ENCODE results near the gene NDUFA6.
"Not testable (repeated sequence)": the region's sequence is repeated elsewhere in the genome, so short reads cannot be mapped to it uniquely, and the experiment has no call there.

Gene NDUFA6

GRCh38 chr22:42071508-42071907, 19.1 kb downstream of the NDUFA6 start:
- H3K4me1 ChIP-seq (ENCODE audit: control insufficient read depth, insufficient read depth, low read length); H3K4me3 ChIP-seq (ENCODE audit: low read length); DNase-seq (ENCODE audit: low read depth, low spot score); H3K27me3 ChIP-seq (ENCODE audit: control insufficient read depth, insufficient read depth, low read length); H3K9me3 ChIP-seq (ENCODE audit: control insufficient read depth, insufficient read depth, low read length); H3K36me3 ChIP-seq (ENCODE audit: control insufficient read depth, insufficient read depth, low read length); H3K27ac ChIP-seq (ENCODE audit: low read length): not testable (repeated sequence)
- no CpG with 5 or more reads among the region's 7 CpGs for WGBS (ENCODE audit: insufficient coverage, insufficient read length)

DNA sequence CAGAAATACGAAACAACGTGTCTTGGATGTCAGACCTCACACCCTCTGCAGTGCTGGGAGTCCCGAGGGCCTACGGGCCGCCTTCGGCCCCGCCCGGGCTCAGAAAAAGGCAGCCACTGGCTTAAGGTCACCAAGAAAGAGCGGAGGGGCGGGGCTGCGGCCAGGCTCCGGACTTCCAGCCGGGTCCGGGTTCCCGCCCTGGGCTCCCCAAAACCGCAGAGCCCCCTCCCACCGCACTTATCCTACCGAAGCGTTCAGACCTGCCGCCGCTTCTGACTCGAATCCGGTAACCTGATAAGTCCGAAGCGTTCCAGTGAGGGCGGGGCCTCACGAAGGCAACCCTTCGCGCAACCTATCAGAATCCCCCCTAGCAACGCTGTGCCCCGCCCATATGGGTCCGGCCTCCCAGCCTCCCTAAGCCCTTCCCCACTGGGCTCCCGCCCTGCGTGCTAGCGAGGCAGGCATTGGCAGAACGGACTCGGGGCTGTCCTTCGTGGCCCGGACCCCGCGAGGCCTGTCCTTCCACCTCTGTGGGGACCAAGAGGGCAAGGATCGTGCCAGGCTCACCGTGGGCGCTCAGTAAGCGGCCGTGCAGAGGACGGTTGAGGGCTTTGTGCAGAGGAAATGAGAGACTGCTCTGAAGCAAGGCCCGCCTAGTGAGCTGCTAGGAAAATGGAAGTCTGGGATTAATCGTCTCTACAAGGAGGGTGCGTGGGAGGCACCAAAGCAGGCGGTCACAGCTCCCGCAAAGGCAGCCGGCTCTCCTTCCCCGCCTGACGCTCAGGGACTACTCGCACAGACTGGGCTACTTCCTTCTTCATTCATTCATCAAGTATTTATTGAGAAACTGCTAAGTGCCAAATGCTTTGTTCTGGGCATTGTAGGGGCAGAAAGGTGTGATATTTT, 19.8 kb downstream of the NDUFA6 start, which contains the start of gene NAGA:
Gene NAGA, minus strand, starts transcription at position 296 of the 906 bp plus-strand sequence. CDS start 515 bp downstream, outside the sequence.
- peak within 1 kb of the TSS; percentile 56; the same call in 1 of the 2 replicates for H3K4me3 ChIP-seq (ENCODE audit: low read length)
- H3K27ac ChIP-seq (ENCODE audit: low read length), result no peak within 1 kb of the TSS
- WGBS (ENCODE audit: insufficient coverage, insufficient read length), result no CpG with 5 or more reads among the region's 56 CpGs

DNA sequence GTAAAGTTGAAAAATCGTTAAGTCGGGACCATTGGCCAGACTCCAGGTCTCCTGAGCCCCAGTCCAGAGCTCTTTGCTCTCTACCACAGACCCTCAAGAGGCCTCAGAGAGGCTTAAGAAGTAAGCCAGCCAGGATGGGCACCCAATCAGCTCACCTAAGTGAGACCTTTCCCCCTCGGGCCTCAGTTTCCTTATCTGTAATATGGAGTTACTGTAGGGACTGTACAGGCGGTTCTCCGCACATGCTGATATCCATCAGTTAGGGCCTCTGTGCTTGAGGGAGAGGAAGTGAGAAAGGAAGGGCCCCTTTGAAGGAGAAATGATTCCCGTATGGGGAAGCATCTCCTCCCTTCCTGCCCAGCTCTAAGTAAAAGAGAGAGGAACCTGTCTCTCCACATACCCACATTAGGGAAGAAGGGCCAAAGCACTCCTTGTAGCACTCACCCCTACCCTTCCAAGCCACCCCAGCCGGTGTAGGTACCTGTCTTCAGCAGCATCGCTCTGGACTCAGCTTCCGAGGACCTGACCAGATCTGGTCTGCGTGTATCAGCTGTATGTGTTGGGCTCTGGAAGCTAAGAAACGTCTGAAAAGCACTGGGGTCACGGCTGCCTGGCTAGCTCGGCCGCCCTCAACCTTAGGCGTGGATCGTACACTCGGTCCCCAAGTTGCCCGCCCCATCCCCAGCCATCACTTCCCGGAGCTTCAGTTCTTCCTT, 20.6 kb downstream of the NDUFA6 start:
- no CpG with 5 or more reads among the region's 19 CpGs for WGBS (ENCODE audit: insufficient coverage, insufficient read length)
- Histone ChIP-seq H3K27me3 (ENCODE audit: control insufficient read depth, insufficient read depth, low read length) (no peaks in the 10 kb centered on the region), H3K4me1 (ENCODE audit: control insufficient read depth, insufficient read depth, low read length) (peaks cover 12% of the 10 kb centered on the region), H3K27ac (ENCODE audit: low read length) (no peak overlapping the region), H3K36me3 (ENCODE audit: control insufficient read depth, insufficient read depth, low read length) (peaks cover 3% of the 10 kb centered on the region; the same call in 1 of the 2 replicates), H3K4me3 (ENCODE audit: low read length) (peak overlapping the region; percentile 56; the same call in 1 of the 2 replicates), H3K9me3 (ENCODE audit: control insufficient read depth, insufficient read depth, low read length) (no peaks in the 10 kb centered on the region)
- no peak for DNase-seq (ENCODE audit: low read depth, low spot score)

More for the DNA sequence above, 19.8 kb downstream of the NDUFA6 start, which contains the start of gene NAGA:
- DNase-seq (ENCODE audit: low read depth, low spot score), result peak; percentile 92
- H3K4me1 ChIP-seq (ENCODE audit: control insufficient read depth, insufficient read depth, low read length), result peaks cover 7% of the 10 kb centered on the region
- no peaks in the 10 kb centered on the region for H3K9me3 ChIP-seq (ENCODE audit: control insufficient read depth, insufficient read depth, low read length)
- no peaks in the 10 kb centered on the region for H3K27me3 ChIP-seq (ENCODE audit: control insufficient read depth, insufficient read depth, low read length)
- H3K36me3 ChIP-seq (ENCODE audit: control insufficient read depth, insufficient read depth, low read length), result 0 out of 2 replicates have a peak, but pooled peaks cover 1% of the 10 kb centered on the region

GRCh38 chr22:42068291-42068690, 22.3 kb downstream of the NDUFA6 start:
- Histone ChIP-seq H3K27me3 (ENCODE audit: control insufficient read depth, insufficient read depth, low read length) (no peaks in the 10 kb centered on the region), H3K27ac (ENCODE audit: low read length) (no peak overlapping the region), H3K36me3 (ENCODE audit: control insufficient read depth, insufficient read depth, low read length) (peaks cover 5% of the 10 kb centered on the region; the same call in 1 of the 2 replicates), H3K4me1 (ENCODE audit: control insufficient read depth, insufficient read depth, low read length) (peaks cover 14% of the 10 kb centered on the region), H3K9me3 (ENCODE audit: control insufficient read depth, insufficient read depth, low read length) (no peaks in the 10 kb centered on the region), H3K4me3 (ENCODE audit: low read length) (no peak overlapping the region)
- WGBS (ENCODE audit: insufficient coverage, insufficient read length), result no CpG with 5 or more reads among the region's 4 CpGs
- DNase-seq (ENCODE audit: low read depth, low spot score), result no peak

GRCh38 chr22:42067671-42068251, 22.8 kb downstream of the NDUFA6 start:
- Histone ChIP-seq H3K4me1 (ENCODE audit: control insufficient read depth, insufficient read depth, low read length) (peaks cover 14% of the 10 kb centered on the region), H3K36me3 (ENCODE audit: control insufficient read depth, insufficient read depth, low read length) (peaks cover 5% of the 10 kb centered on the region; the same call in 1 of the 2 replicates), H3K9me3 (ENCODE audit: control insufficient read depth, insufficient read depth, low read length) (no peaks in the 10 kb centered on the region), H3K27ac (ENCODE audit: low read length) (no peak overlapping the region), H3K27me3 (ENCODE audit: control insufficient read depth, insufficient read depth, low read length) (no peaks in the 10 kb centered on the region), H3K4me3 (ENCODE audit: low read length) (no peak overlapping the region)
- no CpG with 5 or more reads among the region's 14 CpGs for WGBS (ENCODE audit: insufficient coverage, insufficient read length)
- no peak for DNase-seq (ENCODE audit: low read depth, low spot score)

GRCh38 chr22:42066937-42067336, 23.6 kb downstream of the NDUFA6 start:
- peaks cover 5% of the 10 kb centered on the region; the same call in 1 of the 2 replicates for H3K36me3 ChIP-seq (ENCODE audit: control insufficient read depth, insufficient read depth, low read length)
- no peak overlapping the region for H3K27ac ChIP-seq (ENCODE audit: low read length)
- H3K4me3 ChIP-seq (ENCODE audit: low read length), result no peak overlapping the region
- no peaks in the 10 kb centered on the region for H3K9me3 ChIP-seq (ENCODE audit: control insufficient read depth, insufficient read depth, low read length)
- peaks cover 14% of the 10 kb centered on the region for H3K4me1 ChIP-seq (ENCODE audit: control insufficient read depth, insufficient read depth, low read length)
- H3K27me3 ChIP-seq (ENCODE audit: control insufficient read depth, insufficient read depth, low read length), result no peaks in the 10 kb centered on the region
- WGBS (ENCODE audit: insufficient coverage, insufficient read length), result no CpG with 5 or more reads among the region's 10 CpGs
- no peak for DNase-seq (ENCODE audit: low read depth, low spot score)

- no peak overlapping the region for H3K4me3 ChIP-seq (ENCODE audit: low read length)
- no peak for DNase-seq (ENCODE audit: low read depth, low spot score)
- no peaks in the 10 kb centered on the region for H3K27me3 ChIP-seq (ENCODE audit: control insufficient read depth, insufficient read depth, low read length)
- no peaks in the 10 kb centered on the region for H3K9me3 ChIP-seq (ENCODE audit: control insufficient read depth, insufficient read depth, low read length)
- H3K36me3 ChIP-seq (ENCODE audit: control insufficient read depth, insufficient read depth, low read length), result peaks cover 6% of the 10 kb centered on the region; the same call in 1 of the 2 replicates
- H3K27ac ChIP-seq (ENCODE audit: low read length), result no peak overlapping the region
- WGBS (ENCODE audit: insufficient coverage, insufficient read length), result no CpG with 5 or more reads among the region's 7 CpGs
- H3K4me1 ChIP-seq (ENCODE audit: control insufficient read depth, insufficient read depth, low read length), result peaks cover 14% of the 10 kb centered on the region
Measured at GRCh38 chr22:42066126-42066761, 24.3 kb downstream of the NDUFA6 start.

DNA sequence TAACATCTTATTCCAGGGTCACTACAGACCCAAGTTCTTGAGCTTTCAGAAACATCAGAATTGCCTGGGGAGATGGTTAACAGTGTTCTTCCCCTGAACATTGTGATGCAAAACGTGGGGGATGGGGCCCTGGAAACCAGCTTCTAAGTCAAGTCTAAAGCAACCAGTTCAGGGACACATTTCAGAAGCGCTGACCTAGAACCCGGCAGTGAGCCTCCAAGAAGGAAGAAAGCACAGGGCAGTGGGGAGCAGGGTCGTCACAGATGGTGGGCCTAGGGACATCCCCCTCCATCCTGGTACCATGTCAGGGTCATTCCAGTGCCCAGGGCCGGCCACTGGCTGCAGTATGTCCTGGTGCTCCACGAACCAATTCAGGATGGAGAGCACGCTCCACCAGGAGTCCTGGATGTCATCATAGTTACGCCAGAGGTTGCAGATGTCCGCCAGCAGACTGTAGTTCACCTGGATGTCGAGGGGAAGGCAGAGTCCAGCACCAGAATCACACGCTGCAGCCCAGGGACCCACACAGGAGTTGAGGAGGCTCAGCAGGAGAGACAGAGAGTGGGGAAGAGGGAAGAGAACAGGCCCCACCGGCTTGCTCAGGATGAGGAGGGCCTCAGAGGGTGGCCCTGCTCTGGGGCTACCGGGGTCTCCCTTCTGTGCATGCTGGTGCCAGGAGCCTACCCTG, 25.0 kb downstream of the NDUFA6 start:
- peaks cover 8% of the 10 kb centered on the region; the same call in 1 of the 2 replicates for H3K36me3 ChIP-seq (ENCODE audit: control insufficient read depth, insufficient read depth, low read length)
- no peak overlapping the region for H3K27ac ChIP-seq (ENCODE audit: low read length)
- DNase-seq (ENCODE audit: low read depth, low spot score), result no peak
- no peaks in the 10 kb centered on the region for H3K9me3 ChIP-seq (ENCODE audit: control insufficient read depth, insufficient read depth, low read length)
- no peak overlapping the region for H3K4me3 ChIP-seq (ENCODE audit: low read length)
- peaks cover 14% of the 10 kb centered on the region for H3K4me1 ChIP-seq (ENCODE audit: control insufficient read depth, insufficient read depth, low read length)
- no CpG with 5 or more reads among the region's 13 CpGs for WGBS (ENCODE audit: insufficient coverage, insufficient read length)
- no peaks in the 10 kb centered on the region for H3K27me3 ChIP-seq (ENCODE audit: control insufficient read depth, insufficient read depth, low read length)

GRCh38 chr22:42064629-42065028, 25.9 kb downstream of the NDUFA6 start:
- Histone ChIP-seq H3K27me3 (ENCODE audit: control insufficient read depth, insufficient read depth, low read length) (no peaks in the 10 kb centered on the region), H3K4me1 (ENCODE audit: control insufficient read depth, insufficient read depth, low read length) (peaks cover 10% of the 10 kb centered on the region), H3K36me3 (ENCODE audit: control insufficient read depth, insufficient read depth, low read length) (peaks cover 16% of the 10 kb centered on the region), H3K4me3 (ENCODE audit: low read length) (no peak overlapping the region), H3K9me3 (ENCODE audit: control insufficient read depth, insufficient read depth, low read length) (no peaks in the 10 kb centered on the region), H3K27ac (ENCODE audit: low read length) (no peak overlapping the region)
- no peak for DNase-seq (ENCODE audit: low read depth, low spot score)
- WGBS (ENCODE audit: insufficient coverage, insufficient read length), result no CpG with 5 or more reads among the region's 1 CpG
